Measurements from ENCODE around the gene PPT1.

Gene PPT1

DNA sequence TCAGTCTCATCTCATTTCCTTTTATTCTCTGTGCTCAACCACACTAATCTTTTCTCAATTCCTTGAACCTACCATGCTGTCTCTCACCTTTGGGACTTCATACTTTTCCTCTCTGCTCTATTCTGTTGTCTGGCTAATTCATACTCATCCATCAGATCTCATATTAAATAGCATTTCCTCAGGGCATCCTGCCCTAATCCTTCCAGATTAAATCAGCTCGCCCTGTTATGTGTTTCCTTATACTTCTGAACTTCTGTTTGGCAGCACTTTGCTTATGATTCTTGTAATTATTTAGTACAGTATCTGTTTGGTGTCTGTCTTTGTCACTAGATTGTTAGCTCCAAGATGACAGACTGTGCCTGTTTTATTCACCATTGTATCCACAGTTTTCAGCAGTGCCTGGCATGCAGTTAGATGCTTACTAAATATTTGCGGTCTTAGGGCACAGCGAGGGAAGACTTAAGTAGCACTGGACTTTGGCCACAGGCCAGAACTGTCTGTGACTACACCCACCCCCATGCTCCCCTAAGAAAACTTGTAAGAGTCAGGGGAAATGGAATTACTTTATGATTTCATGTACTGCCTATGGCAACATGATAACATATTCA lies 66.4 kb downstream of the PPT1 start:
- DNase-seq (no peak), ATAC-seq (ENCODE audit: insufficient read depth, low read depth) (no peak)
- Histone ChIP-seq H3K4me2 (ENCODE audit: insufficient read depth, low read length) (no peak overlapping the region), H3K4me3 (ENCODE audit: low read depth in 1 of 2, low read length in 2 of 2) (no peak overlapping the region), H3K27ac (ENCODE audit: low read length) (no peak overlapping the region), H2AFZ (ENCODE audit: low read depth, low read length) (no peak overlapping the region), H4K20me1 (ENCODE audit: insufficient read depth, low read length) (no peaks in the 10 kb centered on the region), H3K9me3 (ENCODE audit: insufficient read depth, low read length, severe bottlenecking) (no peaks in the 10 kb centered on the region), H3K9ac (ENCODE audit: low read depth, low read length) (no peak overlapping the region), H3K4me1 (ENCODE audit: insufficient read depth, low read length) (peaks cover 18% of the 10 kb centered on the region), H3K36me3 (ENCODE audit: insufficient read depth, low read length) (no peaks in the 10 kb centered on the region), H3K27me3 (ENCODE audit: insufficient read depth, low read length, poor library complexity) (no peaks in the 10 kb centered on the region), H3K79me2 (ENCODE audit: insufficient read depth, low read length) (no peaks in the 10 kb centered on the region)
- no peak for TF ChIP-seq EZH2 (IDR thresholded peaks at IDR 0.05; ENCODE audit: borderline replicate concordance, low read depth, low read length, severe bottlenecking)
- TF ChIP-seq, protein P1, sequence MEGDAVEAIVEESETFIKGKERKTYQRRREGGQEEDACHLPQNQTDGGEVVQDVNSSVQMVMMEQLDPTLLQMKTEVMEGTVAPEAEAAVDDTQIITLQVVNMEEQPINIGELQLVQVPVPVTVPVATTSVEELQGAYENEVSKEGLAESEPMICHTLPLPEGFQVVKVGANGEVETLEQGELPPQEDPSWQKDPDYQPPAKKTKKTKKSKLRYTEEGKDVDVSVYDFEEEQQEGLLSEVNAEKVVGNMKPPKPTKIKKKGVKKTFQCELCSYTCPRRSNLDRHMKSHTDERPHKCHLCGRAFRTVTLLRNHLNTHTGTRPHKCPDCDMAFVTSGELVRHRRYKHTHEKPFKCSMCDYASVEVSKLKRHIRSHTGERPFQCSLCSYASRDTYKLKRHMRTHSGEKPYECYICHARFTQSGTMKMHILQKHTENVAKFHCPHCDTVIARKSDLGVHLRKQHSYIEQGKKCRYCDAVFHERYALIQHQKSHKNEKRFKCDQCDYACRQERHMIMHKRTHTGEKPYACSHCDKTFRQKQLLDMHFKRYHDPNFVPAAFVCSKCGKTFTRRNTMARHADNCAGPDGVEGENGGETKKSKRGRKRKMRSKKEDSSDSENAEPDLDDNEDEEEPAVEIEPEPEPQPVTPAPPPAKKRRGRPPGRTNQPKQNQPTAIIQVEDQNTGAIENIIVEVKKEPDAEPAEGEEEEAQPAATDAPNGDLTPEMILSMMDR (IDR thresholded peaks at IDR 0.05; ENCODE audit: borderline replicate concordance, extremely low read depth, low read length, poor library complexity, severe bottlenecking), result no peak

DNA sequence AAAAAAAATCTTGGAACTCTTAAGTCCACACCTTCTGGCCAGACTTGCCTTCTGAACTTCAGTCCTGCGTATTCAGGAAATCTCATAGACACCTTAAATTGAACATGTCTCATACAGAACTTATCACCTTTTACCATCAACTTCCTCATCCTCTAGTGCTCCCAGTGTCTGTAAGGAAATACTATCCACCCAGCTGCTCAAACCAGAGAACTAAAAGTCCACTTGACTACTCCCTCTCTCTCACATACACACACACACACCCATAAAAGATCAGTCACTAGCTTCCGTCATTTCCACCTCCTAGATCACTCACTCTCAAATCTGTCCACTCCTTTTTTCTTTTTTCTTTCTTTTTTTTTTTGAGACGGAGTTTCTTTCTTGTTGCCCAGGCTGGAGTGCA lies 67.4 kb downstream of the PPT1 start:
- Histone ChIP-seq H2AFZ (ENCODE audit: low read depth, low read length) (no peak overlapping the region), H4K20me1 (ENCODE audit: insufficient read depth, low read length) (no peaks in the 10 kb centered on the region), H3K4me1 (ENCODE audit: insufficient read depth, low read length) (peaks cover 7% of the 10 kb centered on the region), H3K4me3 (ENCODE audit: low read depth in 1 of 2, low read length in 2 of 2) (no peak overlapping the region), H3K9me3 (ENCODE audit: insufficient read depth, low read length, severe bottlenecking) (no peaks in the 10 kb centered on the region), H3K79me2 (ENCODE audit: insufficient read depth, low read length) (no peaks in the 10 kb centered on the region), H3K4me2 (ENCODE audit: insufficient read depth, low read length) (no peak overlapping the region), H3K27ac (ENCODE audit: low read length) (no peak overlapping the region), H3K27me3 (ENCODE audit: insufficient read depth, low read length, poor library complexity) (no peaks in the 10 kb centered on the region), H3K36me3 (ENCODE audit: insufficient read depth, low read length) (no peaks in the 10 kb centered on the region), H3K9ac (ENCODE audit: low read depth, low read length) (no peak overlapping the region)
- DNase-seq (no peak), ATAC-seq (ENCODE audit: insufficient read depth, low read depth) (no peak)
- TF ChIP-seq EZH2 (IDR thresholded peaks at IDR 0.05; ENCODE audit: borderline replicate concordance, low read depth, low read length, severe bottlenecking), result no peak
- TF ChIP-seq, protein P1 (IDR thresholded peaks at IDR 0.05; ENCODE audit: borderline replicate concordance, extremely low read depth, low read length, poor library complexity, severe bottlenecking), result no peak

DNA sequence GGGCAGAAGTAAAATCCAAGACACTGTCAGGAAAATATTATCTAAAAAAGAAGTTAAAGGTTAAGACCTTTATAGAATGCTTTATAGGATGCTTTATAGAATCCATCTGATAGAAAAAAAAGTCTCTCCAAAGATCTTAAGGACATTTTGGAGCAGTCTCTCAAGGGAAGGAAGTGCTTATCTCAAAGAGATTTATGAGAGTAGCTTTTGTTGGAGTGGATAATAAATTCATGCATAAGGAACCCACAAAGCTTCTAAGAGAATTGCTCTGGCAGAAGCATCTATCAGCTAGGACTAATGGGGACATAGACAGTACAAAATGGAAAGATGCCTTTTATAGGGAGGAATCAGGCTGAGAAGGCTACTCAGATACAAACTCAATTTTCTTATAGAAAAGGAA lies 69.4 kb downstream of the PPT1 start:
- no peak for TF ChIP-seq EZH2 (IDR thresholded peaks at IDR 0.05; ENCODE audit: borderline replicate concordance, low read depth, low read length, severe bottlenecking)
- TF ChIP-seq, protein P1 (IDR thresholded peaks at IDR 0.05; ENCODE audit: borderline replicate concordance, extremely low read depth, low read length, poor library complexity, severe bottlenecking), result no peak
- Histone ChIP-seq H2AFZ (ENCODE audit: low read depth, low read length) (no peak overlapping the region), H4K20me1 (ENCODE audit: insufficient read depth, low read length) (no peaks in the 10 kb centered on the region), H3K9ac (ENCODE audit: low read depth, low read length) (no peak overlapping the region), H3K27ac (ENCODE audit: low read length) (no peak overlapping the region), H3K27me3 (ENCODE audit: insufficient read depth, low read length, poor library complexity) (no peaks in the 10 kb centered on the region), H3K79me2 (ENCODE audit: insufficient read depth, low read length) (no peaks in the 10 kb centered on the region), H3K4me1 (ENCODE audit: insufficient read depth, low read length) (no peaks in the 10 kb centered on the region), H3K4me3 (ENCODE audit: low read depth in 1 of 2, low read length in 2 of 2) (no peak overlapping the region), H3K9me3 (ENCODE audit: insufficient read depth, low read length, severe bottlenecking) (peaks cover 8% of the 10 kb centered on the region), H3K4me2 (ENCODE audit: insufficient read depth, low read length) (no peak overlapping the region), H3K36me3 (ENCODE audit: insufficient read depth, low read length) (no peaks in the 10 kb centered on the region)
- no peak for ATAC-seq (ENCODE audit: insufficient read depth, low read depth)
- DNase-seq, result no peak
